Keratinocyte (primary cell): Measurements from ENCODE around the gene CCT3. TPM values are rescaled to one million over a fixed set of nuclear protein-coding genes. Genes with fewer than 3 reads are reported as not detected.

ENCODE experiments used
- DNase-seq: peaks from one replicate; pipeline ENCODE4 v3.0.0-alpha.2; 2011; ENCODE audit warnings: low read depth, missing footprints, low spot score
- FAIRE-seq: peaks from 2 replicates; lab custom pipeline; 2011; peaks lifted over from hg19 to GRCh38; lab: Jason Lieb, UNC
- H2AFZ ChIP-seq: 2 replicates; pipeline ENCODE4 v1.6.0; 2012; ENCODE audit warnings: low read length, control low read depth, inconsistent platforms; ENCODE audit not compliant: control insufficient read depth
- H3K27ac ChIP-seq: 2 replicates; pipeline ENCODE4 v1.5.1; 2011; ENCODE audit warnings: low read length; ENCODE audit not compliant: control insufficient read depth, insufficient read depth
- H3K27me3 ChIP-seq: 3 replicates; pipeline ENCODE4 v1.6.0; 2011; ENCODE audit warnings: low read length; ENCODE audit not compliant: control insufficient read depth, insufficient read depth; ENCODE audit errors: extremely low read depth
- H3K36me3 ChIP-seq, 2 experiments: 2 replicates in 1 of 2; 3 replicates in 1 of 2; pipeline ENCODE4 v1.5.1; 2011; ENCODE audit warnings: low read length in 2 of 2, mild to moderate bottlenecking in 1 of 2; ENCODE audit not compliant: control insufficient read depth in 2 of 2, insufficient read depth in 2 of 2; ENCODE audit errors: extremely low read depth in 1 of 2
- H3K4me1 ChIP-seq: 3 replicates; pipeline ENCODE4 v1.5.1; 2011; ENCODE audit warnings: low read length; ENCODE audit not compliant: control insufficient read depth, insufficient read depth; ENCODE audit errors: extremely low read depth
- H3K4me2 ChIP-seq: 3 replicates; pipeline ENCODE4 v1.6.0; 2011; ENCODE audit warnings: low read depth, low read length; ENCODE audit not compliant: control insufficient read depth, insufficient read depth; ENCODE audit errors: extremely low read depth
- H3K4me3 ChIP-seq, 3 experiments: fragments of 200-600 bp in 1 of 3; sonication (generic) in 1 of 3; 2 replicates in 2 of 3; 3 replicates in 1 of 3; pipeline ENCODE4 v1.5.1; 2011 to 2016; ENCODE audit warnings: low read length in 3 of 3, mild to moderate bottlenecking in 3 of 3, control low read depth in 2 of 3, inconsistent platforms in 1 of 3, low read depth in 1 of 3, mixed read lengths in 1 of 3, mixed run types in 1 of 3, moderate library complexity in 1 of 3; ENCODE audit not compliant: control insufficient read depth in 2 of 3, insufficient read depth in 2 of 3; ENCODE audit errors: extremely low read depth in 1 of 3
- H3K79me2 ChIP-seq: 2 replicates; pipeline ENCODE4 v1.6.0; 2012; ENCODE audit warnings: low read length; ENCODE audit not compliant: control insufficient read depth, insufficient read depth
- H3K9ac ChIP-seq: 3 replicates; pipeline ENCODE4 v1.6.0; 2011; ENCODE audit warnings: low read length; ENCODE audit not compliant: control insufficient read depth, insufficient read depth; ENCODE audit errors: extremely low read depth
- H3K9me1 ChIP-seq: 3 replicates; pipeline ENCODE4 v1.6.0; 2011; ENCODE audit warnings: low read length; ENCODE audit not compliant: control insufficient read depth, insufficient read depth; ENCODE audit errors: extremely low read depth
- H3K9me3 ChIP-seq: 2 replicates; pipeline ENCODE4 v1.5.1; 2012; ENCODE audit warnings: low read depth, low read length; ENCODE audit not compliant: control insufficient read depth
- H4K20me1 ChIP-seq: 3 replicates; pipeline ENCODE4 v1.6.0; 2011; ENCODE audit warnings: low read length; ENCODE audit not compliant: control insufficient read depth, insufficient read depth; ENCODE audit errors: extremely low read depth
- CTCF ChIP-seq, 3 experiments: IDR thresholded peaks in 1 of 3; conservative IDR thresholded peaks in 1 of 3; optimal IDR thresholded peaks in 1 of 3; 2 replicates in 2 of 3; 3 replicates in 1 of 3; pipeline versions ENCODE3 to v1.5.1; 2011; ENCODE audit warnings: low read length in 3 of 3, mild to moderate bottlenecking in 3 of 3, moderate library complexity in 2 of 3, control low read depth in 1 of 3, inconsistent platforms in 1 of 3; ENCODE audit not compliant: insufficient read depth in 2 of 3; ENCODE audit errors: extremely low read depth in 1 of 3
- EZH2 ChIP-seq: IDR thresholded peaks from one replicate; pipeline ENCODE4 v1.6.1; 2012; ENCODE audit warnings: inconsistent platforms, mild to moderate bottlenecking, low read length, moderate library complexity
- dilution Hi-C: fragments of 300-500 bp; cut with MboI; formaldehyde crosslinking; loops from one replicate; pipeline ENCODE4 v1.7.0; 2020; ENCODE audit warnings: low sequenced_read_pairs; ENCODE audit not compliant: extremely low pct_ligation_motif_present
- polyA plus RNA-seq, 5 experiments: library from polyadenylated mRNA; depleted of rRNA in 3 of 5; stranded (reverse) in 3 of 5; stranded (forward) in 1 of 5; unstranded in 1 of 5; fragments of >200 nt; gene quantifications; 1 replicate in 1 of 5; 2 replicates in 3 of 5; 3 replicates in 1 of 5; pipeline versions ENCODE4 v1.2.1 to v1.2.3, GENCODE V29; 2011 to 2012; ENCODE audit warnings: missing spikeins in 2 of 5, low read depth in 1 of 5, low replicate concordance in 1 of 5

Gene CCT3
- polyA plus RNA-seq, 1 donor (not counting 4 experiments of a cell fraction or from before 2014, with no cell fraction given): 530 TPM

DNA sequence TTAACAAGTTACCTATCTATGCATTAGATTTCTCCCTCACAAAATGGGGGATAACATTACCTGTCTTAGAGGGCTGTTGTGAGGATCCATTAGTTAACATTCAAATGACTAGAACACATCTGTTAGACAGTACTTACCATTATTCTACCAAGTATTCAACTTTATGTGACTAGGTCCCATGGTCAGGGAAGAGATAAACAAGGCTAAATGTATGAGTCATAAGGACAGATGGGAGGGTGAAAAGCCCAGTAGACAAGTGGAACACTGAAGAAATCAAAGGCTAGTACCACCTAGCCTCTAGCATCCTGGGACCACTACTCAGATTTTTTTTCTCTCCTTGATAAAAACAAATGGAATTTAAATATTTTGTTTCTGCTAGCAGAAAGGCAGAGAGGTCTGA lies 30.0 kb downstream of the CCT3 start:
- H3K4me1 ChIP-seq: peaks cover 3% of the 10 kb centered on the region
- no peak overlapping the region for H3K9ac ChIP-seq
- no peak overlapping the region for H3K4me2 ChIP-seq
- FAIRE-seq (no peak), DNase-seq (no peak)
- no peaks in the 10 kb centered on the region for H3K9me3 ChIP-seq
- peaks cover 29% of the 10 kb centered on the region in 2 experiments for H3K36me3 ChIP-seq
- H3K4me3 ChIP-seq: no peak overlapping the region
- no peaks in the 10 kb centered on the region for H4K20me1 ChIP-seq
- H3K79me2 ChIP-seq: no peaks in the 10 kb centered on the region
- H3K27me3 ChIP-seq: no peaks in the 10 kb centered on the region
- no peak overlapping the region for H2AFZ ChIP-seq
- TF ChIP-seq EZH2 (no peak), CTCF (optimal IDR thresholded peaks at IDR 0.05 in 1 of 3, IDR thresholded peaks at IDR 0.05 in 1 of 3, conservative IDR thresholded peaks at IDR 0.05 in 1 of 3; ENCODE audit: extremely low read depth in 1 of 3, insufficient read depth in 2 of 3, low read length in 3 of 3) (no peak)
- H3K9me1 ChIP-seq: peaks cover 2% of the 10 kb centered on the region
- H3K27ac ChIP-seq: no peak overlapping the region
- dilution Hi-C loops: no loop called here

DNA sequence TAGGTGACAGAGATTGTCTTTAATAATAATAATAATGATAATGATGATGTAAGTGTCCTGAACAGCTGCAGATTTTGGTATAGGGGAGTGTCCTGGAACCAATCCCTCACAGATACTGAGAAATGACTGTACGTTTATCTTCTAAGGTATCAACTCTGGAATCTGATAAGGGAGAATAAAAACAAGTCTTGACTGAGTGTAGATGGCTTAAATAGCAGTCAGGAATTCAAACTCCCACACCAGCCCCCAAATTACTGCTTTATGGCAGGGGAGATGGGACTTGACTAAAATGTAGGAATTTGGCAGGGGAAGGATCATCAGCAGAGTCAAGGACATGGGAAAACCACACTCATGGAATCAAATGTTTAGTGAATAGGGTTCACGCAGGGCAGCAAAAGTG lies 32.9 kb downstream of the CCT3 start:
- H3K4me3 ChIP-seq: no peak overlapping the region
- no peak overlapping the region for H3K27ac ChIP-seq
- no peaks in the 10 kb centered on the region for H4K20me1 ChIP-seq
- H3K4me2 ChIP-seq: no peak overlapping the region
- TF ChIP-seq EZH2 (no peak), CTCF (optimal IDR thresholded peaks at IDR 0.05 in 1 of 3, IDR thresholded peaks at IDR 0.05 in 1 of 3, conservative IDR thresholded peaks at IDR 0.05 in 1 of 3; ENCODE audit: extremely low read depth in 1 of 3, insufficient read depth in 2 of 3, low read length in 3 of 3) (no peak)
- H2AFZ ChIP-seq: no peak overlapping the region
- peaks cover 12% of the 10 kb centered on the region in 2 experiments for H3K36me3 ChIP-seq
- FAIRE-seq (no peak), DNase-seq (no peak)
- no peaks in the 10 kb centered on the region for H3K27me3 ChIP-seq
- no peaks in the 10 kb centered on the region for H3K9me1 ChIP-seq
- H3K9me3 ChIP-seq: no peaks in the 10 kb centered on the region
- H3K9ac ChIP-seq: no peak overlapping the region
- no peaks in the 10 kb centered on the region for H3K79me2 ChIP-seq
- dilution Hi-C loops: no loop called here
- peaks cover 9% of the 10 kb centered on the region for H3K4me1 ChIP-seq
